Measurements from ENCODE around the gene SAFB2.

DNA sequence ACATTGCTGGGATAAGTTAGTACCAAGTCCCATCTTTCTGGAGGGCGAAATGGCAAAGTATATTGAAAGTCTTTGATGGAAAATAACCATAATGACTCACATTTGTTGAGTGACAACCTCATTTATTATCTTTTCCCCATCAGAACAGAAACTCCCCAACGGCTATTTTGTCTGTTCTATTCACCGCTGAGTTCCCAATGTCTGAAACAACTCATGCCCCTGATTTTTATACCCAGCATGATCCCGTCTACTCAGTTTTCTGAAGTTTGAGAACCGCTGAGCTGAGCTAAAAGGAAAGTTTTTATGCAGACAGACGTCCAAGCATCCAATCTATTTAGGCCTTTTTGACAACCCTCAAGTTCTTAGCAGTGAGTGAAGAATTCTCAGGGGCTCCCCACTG lies 47.0 kb downstream of the SAFB2 start:
- TF ChIP-seq YY1 (IDR thresholded peaks at IDR 0.05; ENCODE audit: insufficient read depth, insufficient replicate concordance, low read depth, low read length): no peak
- TF ChIP-seq, protein P1, sequence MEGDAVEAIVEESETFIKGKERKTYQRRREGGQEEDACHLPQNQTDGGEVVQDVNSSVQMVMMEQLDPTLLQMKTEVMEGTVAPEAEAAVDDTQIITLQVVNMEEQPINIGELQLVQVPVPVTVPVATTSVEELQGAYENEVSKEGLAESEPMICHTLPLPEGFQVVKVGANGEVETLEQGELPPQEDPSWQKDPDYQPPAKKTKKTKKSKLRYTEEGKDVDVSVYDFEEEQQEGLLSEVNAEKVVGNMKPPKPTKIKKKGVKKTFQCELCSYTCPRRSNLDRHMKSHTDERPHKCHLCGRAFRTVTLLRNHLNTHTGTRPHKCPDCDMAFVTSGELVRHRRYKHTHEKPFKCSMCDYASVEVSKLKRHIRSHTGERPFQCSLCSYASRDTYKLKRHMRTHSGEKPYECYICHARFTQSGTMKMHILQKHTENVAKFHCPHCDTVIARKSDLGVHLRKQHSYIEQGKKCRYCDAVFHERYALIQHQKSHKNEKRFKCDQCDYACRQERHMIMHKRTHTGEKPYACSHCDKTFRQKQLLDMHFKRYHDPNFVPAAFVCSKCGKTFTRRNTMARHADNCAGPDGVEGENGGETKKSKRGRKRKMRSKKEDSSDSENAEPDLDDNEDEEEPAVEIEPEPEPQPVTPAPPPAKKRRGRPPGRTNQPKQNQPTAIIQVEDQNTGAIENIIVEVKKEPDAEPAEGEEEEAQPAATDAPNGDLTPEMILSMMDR (CRISPR knock-in tag; IDR thresholded peaks at IDR 0.05): no peak
- no peak for TF ChIP-seq POLR2AphosphoS2 (IDR thresholded peaks at IDR 0.05; ENCODE audit: low read depth, low read length)
- TF ChIP-seq RXRA (CRISPR knock-in tag; IDR thresholded peaks at IDR 0.05): no peak
- TF ChIP-seq, protein P2, sequence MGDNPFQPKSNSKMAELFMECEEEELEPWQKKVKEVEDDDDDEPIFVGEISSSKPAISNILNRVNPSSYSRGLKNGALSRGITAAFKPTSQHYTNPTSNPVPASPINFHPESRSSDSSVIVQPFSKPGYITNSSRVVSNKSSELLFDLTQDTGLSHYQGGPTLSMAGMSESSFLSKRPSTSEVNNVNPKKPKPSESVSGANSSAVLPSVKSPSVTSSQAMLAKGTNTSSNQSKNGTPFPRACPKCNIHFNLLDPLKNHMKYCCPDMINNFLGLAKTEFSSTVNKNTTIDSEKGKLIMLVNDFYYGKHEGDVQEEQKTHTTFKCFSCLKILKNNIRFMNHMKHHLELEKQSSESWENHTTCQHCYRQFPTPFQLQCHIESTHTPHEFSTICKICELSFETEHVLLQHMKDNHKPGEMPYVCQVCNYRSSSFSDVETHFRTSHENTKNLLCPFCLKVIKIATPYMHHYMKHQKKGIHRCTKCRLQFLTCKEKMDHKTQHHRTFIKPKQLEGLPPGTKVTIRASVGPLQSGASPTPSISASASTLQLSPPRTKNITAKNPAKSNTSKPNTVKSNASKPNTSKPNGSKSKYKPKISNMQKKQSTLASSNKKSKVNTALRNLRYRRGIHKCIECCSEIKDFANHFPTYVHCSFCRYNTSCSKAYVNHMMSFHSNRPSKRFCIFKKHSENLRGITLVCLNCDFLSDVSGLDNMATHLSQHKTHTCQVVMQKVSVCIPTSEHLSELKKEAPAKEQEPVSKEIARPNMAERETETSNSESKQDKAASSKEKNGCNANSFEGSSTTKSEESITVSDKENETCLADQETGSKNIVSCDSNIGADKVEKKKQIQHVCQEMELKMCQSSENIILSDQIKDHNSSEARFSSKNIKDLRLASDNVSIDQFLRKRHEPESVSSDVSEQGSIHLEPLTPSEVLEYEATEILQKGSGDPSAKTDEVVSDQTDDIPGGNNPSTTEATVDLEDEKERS (CRISPR knock-in tag; IDR thresholded peaks at IDR 0.05): no peak
- TF ChIP-seq EZH2 (conservative IDR thresholded peaks at IDR 0.05; ENCODE audit: low read depth, low read length): no peak
- no peak for TF ChIP-seq XBP1 (CRISPR knock-in tag; IDR thresholded peaks at IDR 0.05)
- TF ChIP-seq SOX5 (CRISPR knock-in tag; IDR thresholded peaks at IDR 0.05; ENCODE audit: borderline replicate concordance): no peak
- no peak for TF ChIP-seq CEBPB (IDR thresholded peaks at IDR 0.05; ENCODE audit: borderline replicate concordance, low read depth, low read length)
- TF ChIP-seq ZBTB8A (CRISPR knock-in tag; IDR thresholded peaks at IDR 0.05; ENCODE audit: borderline replicate concordance, low read depth): no peak
